HG02981 (cell line): ENCODE measurements around the gene POC1A.
"Not testable (repeated sequence)": the region's sequence is repeated elsewhere in the genome, so short reads cannot be mapped to it uniquely, and the experiment has no call there.

Experiments
- ATAC-seq: cut with Tn5 transposase; IDR thresholded peaks from one replicate; pipeline ENCODE4 v1.9.1; 2021; ENCODE audit warnings: mild to moderate bottlenecking, moderate library complexity; ENCODE audit not compliant: unreplicated experiment

The POC1A gene

DNA sequence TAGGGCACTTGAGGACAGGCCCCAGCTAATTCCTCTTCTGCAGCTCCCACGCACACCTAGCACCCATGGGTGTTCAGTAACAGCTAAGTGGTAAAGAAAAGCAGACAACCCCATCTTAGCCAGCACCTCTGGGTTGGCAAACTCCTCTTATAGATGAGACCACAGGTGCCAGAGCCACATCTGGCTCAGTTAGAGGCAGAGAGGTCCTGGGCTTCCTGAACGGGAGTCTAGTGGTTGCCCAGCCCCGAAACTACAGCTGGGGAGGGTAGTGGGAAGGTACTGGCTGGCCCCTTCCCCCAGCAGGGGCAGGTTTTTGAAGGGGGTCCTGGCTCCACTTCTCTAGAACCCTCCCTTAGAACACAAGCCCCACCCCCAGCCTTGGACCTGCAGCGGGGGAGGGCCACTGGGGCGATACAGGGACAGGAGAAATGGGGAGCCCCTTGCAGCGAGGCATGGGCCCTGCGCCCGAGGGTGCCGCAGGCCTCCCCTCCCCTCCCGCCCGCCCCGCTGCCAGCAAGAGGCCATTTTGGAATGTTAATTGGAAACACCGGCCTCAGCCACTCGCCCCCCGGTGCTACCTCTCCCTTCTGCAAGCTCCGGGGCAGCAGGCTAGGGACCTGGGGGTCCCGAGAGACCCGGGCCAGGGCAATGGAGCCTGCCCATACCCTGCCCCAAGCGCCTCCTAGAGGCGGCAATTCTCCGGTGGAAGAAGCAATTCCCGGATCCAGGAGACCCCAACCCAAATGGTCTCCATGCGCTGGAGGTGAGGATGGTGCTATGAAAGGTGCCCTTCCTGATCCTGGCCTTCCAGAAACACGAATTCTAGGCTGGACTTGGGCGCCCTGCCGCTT, 99.3 kb downstream of the POC1A start:
- ATAC-seq, result no peak

DNA sequence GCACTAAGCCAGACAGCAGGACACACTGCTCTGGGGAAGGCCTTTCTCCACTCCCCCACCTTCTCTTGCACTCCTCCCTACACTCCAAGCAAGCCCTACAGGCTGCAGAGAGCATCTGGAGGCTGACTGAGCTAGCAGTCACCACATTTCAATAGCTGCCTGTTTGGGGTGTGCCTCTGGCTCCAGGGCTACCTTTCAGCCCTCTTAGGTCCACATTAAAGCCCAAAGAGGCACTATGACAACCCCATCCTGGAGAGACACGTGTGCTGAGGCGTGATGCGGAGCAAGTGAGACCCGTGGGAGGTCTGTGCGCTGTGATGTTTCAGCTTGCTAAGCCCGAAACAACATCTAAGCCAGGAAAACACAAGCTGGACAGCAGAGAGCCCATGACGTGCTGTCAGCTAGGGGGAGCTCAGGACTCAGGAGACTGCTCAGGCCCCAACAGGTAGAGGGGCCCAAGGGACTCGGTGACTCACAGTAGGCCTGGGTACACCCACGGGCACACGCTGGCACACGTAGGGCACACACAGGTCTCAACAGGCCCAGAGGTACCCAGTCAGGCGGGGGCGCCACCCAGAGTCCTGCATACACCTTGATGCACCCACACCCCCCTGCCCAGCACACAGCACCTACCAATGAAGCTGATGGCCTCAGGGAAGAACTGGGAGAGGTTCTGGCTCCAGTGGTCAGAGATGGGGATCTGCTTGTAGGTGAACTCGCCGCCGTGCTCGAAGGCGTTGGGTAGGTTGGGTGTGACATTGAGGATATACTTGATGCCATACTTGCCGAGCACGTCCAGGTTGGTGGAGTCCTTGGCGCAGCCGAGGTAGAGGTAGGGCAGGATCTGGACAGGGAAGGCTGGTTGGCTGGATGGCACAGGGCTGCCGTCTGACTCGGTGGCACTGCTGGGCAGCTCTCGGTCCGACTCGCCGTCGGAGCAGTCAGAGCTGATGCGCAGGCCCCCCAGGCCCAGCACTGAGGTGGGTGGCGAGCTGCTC, 100.6 kb downstream of the POC1A start:
- no peak for ATAC-seq

DNA sequence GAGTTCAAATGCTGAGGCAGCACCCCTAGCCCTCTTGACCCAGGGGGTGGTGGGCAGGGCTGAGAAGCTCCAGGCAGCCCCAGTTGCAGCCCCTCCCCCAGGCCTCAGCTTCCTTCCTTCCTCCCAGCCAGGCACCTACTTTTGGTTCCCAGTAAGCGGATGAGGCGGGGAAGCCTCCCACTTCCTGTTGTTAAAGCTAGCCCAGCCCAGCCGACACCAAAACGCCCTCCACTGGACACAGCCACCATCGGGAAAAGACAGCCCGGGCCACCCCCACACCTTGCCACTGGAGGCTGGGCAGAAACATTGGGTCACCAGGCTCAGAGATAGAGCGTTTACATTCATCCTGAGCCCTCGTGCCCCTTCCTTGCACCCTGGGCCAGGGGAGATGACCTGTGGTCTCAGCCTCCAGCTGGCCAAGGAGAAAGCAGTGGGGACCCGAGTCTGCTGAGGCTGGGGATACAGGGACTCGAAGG, 101.4 kb downstream of the POC1A start:
- ATAC-seq, result no peak

DNA sequence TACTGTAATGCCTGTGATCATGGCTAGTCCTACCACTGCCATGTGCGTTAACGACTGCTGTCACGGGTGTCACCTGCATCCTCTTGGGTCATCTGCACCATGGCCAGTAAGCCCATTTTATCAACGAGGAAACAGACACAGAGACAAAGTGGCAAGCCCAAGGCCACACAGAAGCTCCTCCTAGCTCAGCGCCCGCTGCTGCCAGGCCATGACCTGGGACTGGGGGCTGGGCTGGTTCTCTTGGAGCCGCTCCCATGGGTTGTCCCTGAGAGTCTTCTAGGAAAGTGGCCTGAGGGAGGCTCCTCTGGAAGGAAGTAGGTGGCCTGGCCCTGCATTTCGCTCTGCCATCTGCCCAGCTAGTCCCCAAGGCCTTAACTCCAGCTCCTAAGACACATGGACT, 102.8 kb downstream of the POC1A start:
- no peak for ATAC-seq

DNA sequence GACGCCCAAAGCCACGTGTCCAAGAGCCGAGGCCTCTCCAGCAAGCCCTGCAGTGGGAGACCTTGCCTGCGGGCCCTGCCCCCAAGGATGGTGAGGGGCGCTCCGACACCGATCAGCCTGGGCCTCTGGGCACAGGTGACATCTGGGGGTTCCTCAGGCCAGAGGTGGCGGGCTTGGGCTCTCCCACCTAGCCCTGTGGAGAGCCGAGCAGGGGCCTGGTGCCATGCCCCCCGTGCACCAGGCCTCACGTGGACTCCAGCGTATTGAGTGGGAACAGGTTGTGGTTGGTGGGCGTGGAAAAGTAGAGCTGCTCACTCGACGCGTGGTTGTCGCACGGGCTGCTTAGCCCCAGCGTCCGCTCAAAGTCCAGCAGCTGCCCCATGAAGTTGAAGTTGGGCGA, 103.7 kb downstream of the POC1A start:
- no peak for ATAC-seq

DNA sequence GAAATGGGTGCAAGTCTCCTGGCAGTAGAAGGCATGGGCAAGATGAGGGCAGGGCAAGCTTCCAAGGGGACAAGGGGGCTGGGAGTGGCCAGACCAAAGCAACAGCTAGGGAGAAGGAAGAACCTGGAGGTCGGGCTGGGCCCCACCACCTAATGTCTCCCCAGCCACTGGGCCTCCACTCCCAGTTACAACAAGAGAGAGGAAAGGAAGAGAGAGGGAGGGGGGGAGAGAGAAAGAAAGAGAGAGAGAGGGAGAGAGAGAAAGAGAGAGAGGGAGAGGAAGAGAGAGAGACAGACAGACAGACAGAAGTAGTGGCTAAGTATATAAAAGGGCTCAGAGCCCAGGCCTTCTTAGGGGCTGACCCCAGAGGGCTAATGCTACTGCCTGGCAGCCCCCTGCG, 104.7 kb downstream of the POC1A start:
- no peak for ATAC-seq

DNA sequence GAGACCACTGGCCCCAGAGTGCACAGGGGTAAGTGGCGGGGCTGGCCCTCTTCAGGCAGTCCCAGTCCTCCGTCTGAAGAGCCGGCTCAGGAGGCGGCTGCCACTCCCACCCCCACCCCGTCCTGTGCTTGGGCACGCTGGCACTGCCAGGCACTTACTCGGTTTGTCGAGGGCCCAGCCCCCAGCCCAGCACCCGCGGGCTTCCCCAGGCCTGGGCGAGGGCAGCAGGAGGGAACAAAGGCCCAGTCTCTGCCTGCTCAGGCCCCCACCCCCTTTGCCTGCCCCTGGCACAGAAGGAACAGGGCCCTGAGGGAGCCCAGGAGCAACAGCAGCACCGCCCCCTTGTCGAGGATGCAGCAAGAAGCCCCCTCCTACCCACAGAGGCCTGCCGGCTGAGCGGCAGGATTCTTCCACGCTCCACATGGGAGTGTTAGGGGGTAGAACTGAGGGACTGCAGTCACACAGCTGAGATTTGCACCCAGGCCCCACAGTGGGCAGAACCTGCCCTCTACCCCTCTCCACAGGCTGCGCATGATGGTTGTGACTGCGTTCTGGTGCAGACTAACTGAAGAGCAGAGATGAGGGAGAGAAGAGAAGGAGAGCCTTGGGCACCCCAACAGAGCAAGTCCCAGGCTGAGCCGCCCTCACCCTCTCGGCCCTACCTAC, 106.8 kb downstream of the POC1A start:
- no peak for ATAC-seq

DNA sequence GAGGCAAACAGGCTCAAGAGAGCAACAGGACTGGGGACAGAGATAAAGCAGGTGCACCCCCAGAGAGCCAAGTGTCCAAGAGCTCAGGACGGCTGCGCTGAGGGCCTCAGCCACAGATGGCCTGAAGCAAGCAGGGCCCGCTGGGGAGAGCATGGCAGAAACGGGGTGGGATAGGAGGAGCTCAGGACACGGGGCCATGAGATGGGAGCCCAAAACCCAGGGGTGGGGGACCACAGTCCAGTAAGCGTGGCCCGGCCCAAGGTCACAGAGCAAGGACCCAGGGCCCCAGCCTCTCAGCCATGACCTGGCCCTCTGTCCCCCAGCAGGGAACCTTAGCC, 107.4 kb downstream of the POC1A start:
- ATAC-seq, result no peak

DNA sequence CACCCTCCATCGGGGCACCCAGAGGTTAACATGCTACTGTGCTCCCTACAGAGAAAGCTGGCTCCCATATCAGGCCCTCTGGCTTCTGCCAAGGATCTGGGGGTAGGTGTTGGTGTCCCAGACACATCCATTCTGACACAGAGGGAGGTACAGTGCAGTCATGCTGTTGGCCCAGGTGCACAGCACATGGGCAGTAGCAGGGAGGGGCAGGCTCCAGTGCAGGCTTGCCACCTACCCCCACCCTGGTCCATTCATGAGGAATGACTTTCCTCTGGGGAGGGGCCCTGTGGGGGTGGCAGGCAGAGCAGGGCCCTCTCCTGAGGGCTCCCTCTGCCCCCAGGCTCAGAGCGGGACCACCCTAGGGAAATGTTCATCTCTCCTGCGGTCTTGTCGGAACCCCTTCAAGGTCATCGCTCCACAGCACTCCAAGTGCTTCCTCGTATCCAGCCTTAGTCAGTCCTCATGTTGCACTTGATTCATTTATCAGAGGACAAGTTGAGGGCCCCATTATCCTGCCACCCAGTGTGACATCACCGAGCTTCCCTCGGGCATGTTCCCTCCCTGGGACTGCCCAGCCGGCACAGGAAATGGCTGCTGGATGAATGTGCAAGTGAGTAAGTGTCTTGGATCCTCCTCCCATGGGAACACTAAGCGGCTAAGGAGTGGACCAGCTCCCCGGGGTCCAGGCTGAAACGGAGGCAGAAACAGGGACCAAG, 107.9 kb downstream of the POC1A start:
- ATAC-seq, result no peak

DNA sequence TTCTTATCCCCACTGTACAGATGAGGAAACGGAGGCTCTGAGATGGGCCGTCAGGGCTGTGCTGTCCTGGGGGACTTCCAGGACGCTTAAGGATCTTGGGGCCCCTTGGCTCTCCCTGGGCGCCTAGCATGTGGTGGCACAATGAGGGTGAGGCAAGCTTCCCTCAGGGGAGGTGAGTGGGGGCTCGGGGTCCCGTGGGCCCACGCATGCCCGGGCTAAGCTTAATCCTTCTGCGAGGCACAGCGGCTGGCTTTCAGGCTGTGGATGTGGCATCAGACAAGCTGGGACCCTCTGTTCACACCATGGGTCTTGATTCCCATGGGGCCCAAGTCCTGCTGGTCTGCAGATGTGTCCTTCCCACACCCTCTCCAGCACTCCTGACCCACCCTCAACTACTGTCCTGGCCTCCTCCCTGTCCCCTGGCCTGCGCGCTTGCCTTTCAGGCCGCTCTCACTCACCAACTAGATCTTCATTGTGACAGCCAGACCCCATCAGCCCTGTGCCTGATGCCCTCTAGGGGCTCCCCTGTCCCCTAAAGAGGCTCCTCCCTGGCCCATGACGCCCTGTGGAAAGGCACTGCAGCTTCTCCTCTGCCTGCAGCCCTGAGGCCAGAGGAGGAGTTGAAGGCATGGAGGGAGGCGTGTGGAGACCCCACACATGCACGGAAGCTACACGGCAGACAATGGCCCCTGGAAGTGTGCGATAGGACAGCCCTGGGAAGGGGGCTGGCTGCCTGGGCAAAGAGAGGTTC, 109.2 kb downstream of the POC1A start:
- ATAC-seq, result no peak

DNA sequence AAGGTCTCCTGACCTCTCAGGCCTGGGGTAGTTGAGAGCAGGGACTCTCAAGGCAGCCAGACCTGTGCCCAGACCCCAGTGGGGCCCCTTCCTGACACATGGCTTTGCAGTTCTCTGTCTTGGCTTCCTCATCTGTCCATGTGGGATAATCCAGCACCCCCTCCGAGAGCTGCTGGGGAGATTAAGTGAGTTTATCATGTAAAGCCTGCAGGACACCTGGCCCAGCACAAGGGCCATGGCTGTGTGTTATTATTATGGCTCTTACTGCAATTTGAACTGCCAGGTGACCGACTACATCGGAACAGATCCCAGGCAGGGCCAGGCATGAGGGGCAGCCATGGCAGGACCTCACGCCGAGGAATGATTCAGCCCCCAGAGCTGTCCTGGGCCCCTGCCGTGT, 110.5 kb downstream of the POC1A start:
- ATAC-seq, result no peak

DNA sequence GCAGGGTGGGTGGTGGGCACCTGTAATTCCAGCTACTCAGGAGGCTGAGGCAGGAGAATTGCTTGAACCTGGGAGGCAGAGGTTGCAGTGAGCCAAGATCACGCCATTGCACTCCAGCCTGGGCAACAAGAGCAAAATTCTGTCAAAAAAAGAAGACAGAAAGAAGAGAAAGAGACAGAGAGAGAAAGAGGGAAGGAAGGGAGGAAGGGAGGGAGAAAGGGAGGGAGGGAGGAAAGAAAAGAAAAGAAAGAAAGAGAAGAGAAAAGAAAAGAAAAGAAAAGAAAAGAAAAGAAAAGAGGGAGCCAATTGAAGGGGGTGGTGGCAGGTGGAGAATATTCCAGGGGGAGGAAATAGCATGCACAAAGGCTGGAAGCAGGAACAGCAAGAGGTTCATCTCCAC, 111.2 kb downstream of the POC1A start:
- not testable (repeated sequence) for ATAC-seq

DNA sequence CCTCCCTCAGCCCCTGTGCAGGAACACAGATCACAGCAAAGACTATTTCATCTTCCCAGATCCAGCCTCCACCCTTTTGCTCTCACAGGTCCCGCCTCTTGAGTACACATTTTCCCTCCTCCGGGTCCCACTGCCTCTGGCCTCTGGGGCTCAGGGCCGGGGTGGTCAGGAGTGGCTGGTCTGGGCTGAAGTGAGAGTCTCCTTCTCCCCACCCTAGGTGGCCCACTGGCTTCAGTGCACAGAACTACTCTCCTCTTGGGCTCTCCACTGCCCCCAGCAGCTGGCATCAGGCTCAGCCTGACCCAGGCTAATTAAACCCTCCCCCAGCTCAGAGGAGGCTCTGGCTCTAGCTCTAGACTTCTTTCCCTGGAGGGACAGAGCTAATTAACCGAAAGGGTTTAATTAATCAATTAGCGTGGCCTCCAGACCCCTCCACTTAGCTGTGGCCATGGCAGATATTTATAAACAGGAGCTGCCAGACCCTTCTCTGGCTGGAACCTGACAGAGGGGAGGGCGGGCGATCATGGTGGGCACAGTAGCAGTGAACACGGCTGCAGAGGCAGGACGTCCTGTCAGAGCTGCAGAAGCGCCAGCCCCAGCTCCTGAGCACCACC, 113.0 kb downstream of the POC1A start:
- ATAC-seq, result no peak

DNA sequence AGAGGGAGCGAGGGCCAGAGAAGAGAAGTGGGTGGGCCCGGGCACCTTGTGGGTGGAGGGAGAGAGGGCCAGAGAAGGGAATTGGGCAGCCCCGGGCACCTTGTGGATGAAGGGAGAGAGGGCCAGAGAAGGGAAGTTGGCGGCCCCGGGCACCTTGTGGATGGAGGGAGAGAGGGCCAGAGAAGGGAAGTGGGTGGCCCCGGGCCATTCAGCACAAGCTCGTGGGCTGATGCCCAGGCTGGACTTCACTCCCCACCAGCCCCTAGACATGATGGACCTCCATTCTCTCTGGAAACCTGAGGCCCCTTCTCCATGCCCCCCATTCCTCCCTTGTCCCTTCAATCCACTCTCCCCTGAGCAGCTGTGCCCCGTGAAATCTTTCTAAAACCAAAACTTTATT, 113.6 kb downstream of the POC1A start:
- no peak for ATAC-seq

DNA sequence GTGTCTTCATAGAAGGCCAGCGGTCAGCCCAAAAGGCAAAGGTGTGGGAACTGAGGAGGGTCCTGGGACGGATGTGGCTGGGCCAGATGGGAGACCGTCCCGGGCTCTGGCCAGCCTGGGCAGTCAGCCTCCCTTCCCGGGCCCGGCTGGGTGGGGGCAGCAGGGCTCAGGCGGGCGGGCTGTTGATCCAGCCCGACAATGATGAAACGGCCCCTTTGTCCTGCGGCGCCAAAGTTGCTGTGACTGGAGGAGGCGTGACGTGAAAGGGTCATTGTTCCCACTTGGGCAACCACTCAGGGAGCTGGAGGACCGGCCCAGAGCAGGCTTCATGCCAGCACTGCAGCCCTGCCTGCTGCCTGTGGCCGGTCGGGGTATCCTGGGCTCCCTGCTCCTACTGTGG, 114.4 kb downstream of the POC1A start:
- no peak for ATAC-seq

DNA sequence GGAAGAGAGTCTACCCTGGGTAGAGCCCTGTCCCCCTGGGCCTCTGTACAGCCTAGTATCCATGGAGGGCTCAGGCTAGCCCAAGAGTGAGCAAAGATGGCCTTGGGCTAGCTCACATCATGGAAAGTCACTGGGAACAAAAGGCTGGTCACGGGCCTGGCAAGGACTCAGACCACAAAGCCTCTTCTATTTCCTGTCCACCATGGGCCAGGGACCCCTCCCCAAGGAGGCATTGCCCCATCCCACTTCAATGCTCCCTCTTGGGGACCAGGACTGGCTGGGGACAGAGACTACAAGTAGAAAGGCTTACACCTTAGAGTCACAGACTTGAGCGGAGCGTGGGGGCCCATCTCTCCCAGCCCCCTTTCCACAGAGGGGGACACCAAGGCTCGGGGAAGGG, 114.8 kb downstream of the POC1A start:
- no peak for ATAC-seq

DNA sequence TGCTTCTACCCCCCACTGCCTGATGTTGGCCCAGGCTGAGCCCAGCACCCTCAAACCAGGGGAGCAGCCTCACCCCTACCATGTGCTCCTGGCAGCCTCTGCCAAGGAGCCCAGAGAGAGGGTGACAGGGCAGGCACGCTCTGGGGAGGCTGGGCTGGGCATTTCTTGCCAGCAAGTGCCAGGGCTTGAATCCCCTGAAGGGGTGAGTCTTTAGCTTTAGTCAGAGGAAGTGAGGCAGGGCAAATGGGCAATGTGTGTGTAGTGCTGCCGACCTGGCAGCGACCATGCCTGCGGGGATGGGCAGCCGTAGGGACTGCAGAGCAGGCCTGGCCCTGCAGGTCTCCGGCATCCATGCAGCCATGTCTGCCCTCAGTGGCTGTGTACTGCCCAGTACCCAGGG, 116.0 kb downstream of the POC1A start:
- ATAC-seq, result no peak

DNA sequence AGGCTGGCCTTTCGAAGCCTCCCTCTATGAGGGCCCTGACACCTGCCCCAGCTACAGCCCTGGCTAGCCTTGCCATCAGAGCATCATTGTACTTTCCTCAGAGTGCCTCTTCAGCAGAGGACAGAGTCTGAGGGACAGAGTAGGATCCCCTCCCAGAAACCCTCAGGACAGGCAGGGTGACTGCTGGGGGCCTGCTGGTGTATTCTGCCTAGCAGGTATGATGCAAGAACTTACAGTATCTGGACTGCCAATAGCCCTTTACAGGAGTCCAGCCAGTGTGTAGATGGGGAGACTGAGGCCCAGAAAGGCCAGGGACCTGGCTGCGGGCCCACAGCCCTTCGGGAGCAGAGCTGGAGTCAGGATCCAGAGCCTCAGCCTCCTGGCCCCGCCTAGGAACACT, 116.9 kb downstream of the POC1A start:
- no peak for ATAC-seq

DNA sequence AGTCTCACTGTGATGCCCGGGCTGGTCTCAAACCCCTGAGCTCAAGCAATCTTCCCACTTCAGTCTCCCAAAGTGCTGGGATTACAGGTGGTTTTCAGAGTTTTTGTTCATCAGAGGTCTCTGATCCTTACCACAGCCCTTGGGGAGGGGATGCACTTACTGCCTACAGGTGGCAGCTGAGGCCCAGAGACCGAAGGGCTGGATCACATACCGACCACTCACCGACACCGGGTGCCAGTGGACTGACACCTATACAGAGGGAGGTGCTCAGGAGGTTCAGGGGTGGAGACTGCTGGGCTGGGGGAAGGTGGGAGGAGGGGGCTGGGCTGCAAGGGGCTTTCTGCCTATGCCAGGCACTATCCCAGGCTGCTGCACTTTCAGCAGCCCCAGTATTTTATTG, 117.4 kb downstream of the POC1A start:
- ATAC-seq, result no peak
